Suprapubic skin (tissue), 4 donors: ENCODE data around the gene CLEC5A. TPM values are rescaled to one million over a fixed set of nuclear protein-coding genes. Genes with fewer than 3 reads are reported as not detected.

ENCODE experiments used
- DNase-seq, 2 donors: peaks; one replicate each; pipeline ENCODE4 v3.0.0-alpha.2; 2019; ENCODE audit warnings: low spot score in 2 of 2
- H3K27ac ChIP-seq: fragments of 200-600 bp; sonication (generic); one replicate; pipeline ENCODE4 v1.5.1; 2019
- H3K27me3 ChIP-seq: fragments of 200-600 bp; sonication (generic); one replicate; pipeline ENCODE4 v1.5.1; 2019
- H3K36me3 ChIP-seq: fragments of 200-600 bp; sonication (generic); one replicate; pipeline ENCODE4 v1.5.1; 2019
- H3K4me1 ChIP-seq: fragments of 200-600 bp; sonication (generic); one replicate; pipeline ENCODE4 v1.5.1; 2019
- H3K4me3 ChIP-seq: fragments of 200-600 bp; sonication (generic); one replicate; pipeline ENCODE4 v1.5.1; 2019; ENCODE audit warnings: mild to moderate bottlenecking
- H3K9me3 ChIP-seq: fragments of 200-600 bp; sonication (generic); one replicate; pipeline ENCODE4 v1.5.1; 2019
- EP300 ChIP-seq: sonication (generic); formaldehyde crosslinking; IDR thresholded peaks from one replicate; pipeline ENCODE4 v1.6.1; 2017; ENCODE audit warnings: antibody characterized with exemption
- POLR2A ChIP-seq, 2 donors: fragments of 450-650 bp; IDR thresholded peaks; one replicate each; pipeline ENCODE4 v1.6.1; 2017; ENCODE audit warnings: antibody characterized with exemption in 2 of 2, mild to moderate bottlenecking in 2 of 2, moderate library complexity in 2 of 2
- POLR2AphosphoS5 ChIP-seq, 3 donors: sonication (generic); formaldehyde crosslinking; IDR thresholded peaks; one replicate each; pipeline ENCODE4 v1.6.1; 2017; ENCODE audit warnings: antibody characterized with exemption in 3 of 3
- WGBS: methylation state at CpG from one replicate; pipeline ENCODE4 v1.1.5; 2018; 5-methylcytosine and 5-hydroxymethylcytosine counted together
- total RNA-seq, 4 donors: library from RNA; depleted of rRNA; stranded (reverse); fragments of >200 nt; gene quantifications; one replicate each; pipeline ENCODE4 v1.1.0, GENCODE V29; 2016
- TF ChIP-seq, protein P1 (sequence below), 2 donors: fragments of 200-600 bp in 1 of 2; fragments of 450-650 bp in 1 of 2; sonication (generic) in 1 of 2; IDR thresholded peaks; one replicate each; pipeline ENCODE4 v1.5.1; 2016 to 2019; ENCODE audit warnings: antibody characterized with exemption in 2 of 2, mild to moderate bottlenecking in 1 of 2, moderate library complexity in 1 of 2

CLEC5A gene
- total RNA-seq, 4 donors from 2014 or later, result 2.2 to 5.4 (median 3.9) TPM

DNA sequence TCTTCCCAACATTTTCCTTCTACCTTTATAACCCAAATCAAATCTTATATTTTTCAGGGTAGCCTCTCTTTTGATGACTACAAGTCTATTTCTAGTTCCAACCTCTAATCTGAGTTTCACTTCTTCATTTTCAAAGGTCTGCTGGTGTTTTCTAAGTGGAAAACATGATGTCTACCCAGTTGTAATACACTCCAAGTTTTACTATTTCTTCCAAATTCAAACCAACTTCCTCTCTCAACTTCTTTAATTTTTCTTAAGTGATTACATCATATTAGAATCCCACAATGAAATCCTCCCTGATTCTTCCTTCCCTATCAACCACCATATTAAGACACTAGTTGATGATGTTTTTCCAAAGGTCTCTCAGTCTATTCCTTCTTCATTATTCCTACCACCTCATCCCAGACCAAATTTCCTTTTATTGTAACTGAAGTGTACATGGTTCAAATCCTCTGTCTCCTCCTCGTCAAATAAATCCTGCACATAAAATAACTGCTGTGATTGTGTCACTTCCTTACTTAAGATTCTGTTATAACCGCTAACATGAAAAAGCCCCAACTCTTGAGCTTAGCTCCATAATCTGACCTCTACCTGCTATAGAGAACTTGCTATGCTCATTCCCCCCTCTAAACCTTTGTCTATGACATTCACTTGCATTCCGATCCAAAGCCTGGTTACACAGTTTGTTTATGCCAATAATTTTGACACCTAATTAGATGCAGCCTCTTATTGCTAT lies 14.1 kb upstream of the CLEC5A start:
- 86% methylated on average over 3 of the region's 3 CpGs for WGBS
- Histone ChIP-seq H3K36me3 (no peaks in the 10 kb centered on the region), H3K4me1 (no peaks in the 10 kb centered on the region), H3K27me3 (no peaks in the 10 kb centered on the region), H3K4me3 (no peak overlapping the region), H3K9me3 (peaks cover 4% of the 10 kb centered on the region), H3K27ac (no peak overlapping the region)
- DNase-seq, result no peak
- TF ChIP-seq POLR2AphosphoS5 (IDR thresholded peaks at IDR 0.05) (no peak), EP300 (no peak)

DNA sequence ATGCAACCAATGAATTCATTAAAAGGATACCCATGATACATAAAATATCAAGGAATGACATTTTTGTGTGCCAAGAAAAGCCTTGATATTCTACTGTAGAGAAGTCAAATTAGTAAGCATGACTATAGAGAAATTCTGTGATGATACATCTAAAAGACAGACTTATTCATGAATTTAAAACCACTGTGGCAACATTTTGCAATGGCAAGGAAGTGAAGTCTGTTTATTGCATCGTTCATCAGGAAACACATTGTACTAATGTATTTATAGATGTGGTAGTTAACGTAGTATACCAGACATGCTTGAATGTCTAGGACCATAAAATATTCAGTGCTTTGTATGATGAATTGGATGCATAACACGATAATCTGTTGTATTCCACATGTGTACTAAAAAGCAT lies 9.3 kb upstream of the CLEC5A start:
- 62% methylated on average over 3 of the region's 3 CpGs for WGBS
- Histone ChIP-seq H3K27me3 (no peaks in the 10 kb centered on the region), H3K36me3 (no peaks in the 10 kb centered on the region), H3K27ac (no peak overlapping the region), H3K4me3 (no peak overlapping the region), H3K4me1 (no peaks in the 10 kb centered on the region), H3K9me3 (no peaks in the 10 kb centered on the region)
- TF ChIP-seq, protein P1, sequence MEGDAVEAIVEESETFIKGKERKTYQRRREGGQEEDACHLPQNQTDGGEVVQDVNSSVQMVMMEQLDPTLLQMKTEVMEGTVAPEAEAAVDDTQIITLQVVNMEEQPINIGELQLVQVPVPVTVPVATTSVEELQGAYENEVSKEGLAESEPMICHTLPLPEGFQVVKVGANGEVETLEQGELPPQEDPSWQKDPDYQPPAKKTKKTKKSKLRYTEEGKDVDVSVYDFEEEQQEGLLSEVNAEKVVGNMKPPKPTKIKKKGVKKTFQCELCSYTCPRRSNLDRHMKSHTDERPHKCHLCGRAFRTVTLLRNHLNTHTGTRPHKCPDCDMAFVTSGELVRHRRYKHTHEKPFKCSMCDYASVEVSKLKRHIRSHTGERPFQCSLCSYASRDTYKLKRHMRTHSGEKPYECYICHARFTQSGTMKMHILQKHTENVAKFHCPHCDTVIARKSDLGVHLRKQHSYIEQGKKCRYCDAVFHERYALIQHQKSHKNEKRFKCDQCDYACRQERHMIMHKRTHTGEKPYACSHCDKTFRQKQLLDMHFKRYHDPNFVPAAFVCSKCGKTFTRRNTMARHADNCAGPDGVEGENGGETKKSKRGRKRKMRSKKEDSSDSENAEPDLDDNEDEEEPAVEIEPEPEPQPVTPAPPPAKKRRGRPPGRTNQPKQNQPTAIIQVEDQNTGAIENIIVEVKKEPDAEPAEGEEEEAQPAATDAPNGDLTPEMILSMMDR (IDR thresholded peaks at IDR 0.05), result no peak
- TF ChIP-seq POLR2A (IDR thresholded peaks at IDR 0.05) (no peak), POLR2AphosphoS5 (IDR thresholded peaks at IDR 0.05) (no peak), EP300 (no peak)
- no peak for DNase-seq

DNA sequence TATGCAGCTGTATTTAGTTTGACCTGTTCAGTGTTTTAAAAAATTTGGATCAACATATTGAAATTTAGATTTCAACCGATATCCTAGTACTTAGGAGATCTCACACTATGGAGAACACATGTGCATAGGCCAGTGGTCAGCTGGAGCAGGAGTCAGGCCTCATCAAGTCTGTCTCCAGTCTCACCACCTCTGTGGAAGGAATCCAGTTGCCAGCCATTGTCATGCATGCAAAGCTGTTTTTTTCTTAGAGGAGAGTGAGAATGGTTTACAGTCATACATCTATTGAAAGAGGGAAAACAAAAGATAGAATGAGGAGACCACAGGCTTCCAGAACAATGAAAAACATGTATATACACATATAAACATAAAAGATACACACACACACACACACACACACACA lies 7.6 kb upstream of the CLEC5A start:
- 100% methylated on average over 1 of the region's 1 CpG for WGBS
- Histone ChIP-seq H3K4me3 (no peak overlapping the region), H3K9me3 (no peaks in the 10 kb centered on the region), H3K36me3 (no peaks in the 10 kb centered on the region), H3K27ac (no peak overlapping the region), H3K27me3 (no peaks in the 10 kb centered on the region), H3K4me1 (no peaks in the 10 kb centered on the region)
- TF ChIP-seq POLR2A (IDR thresholded peaks at IDR 0.05), result no peak
- TF ChIP-seq POLR2AphosphoS5 (IDR thresholded peaks at IDR 0.05), result no peak
- TF ChIP-seq EP300, result no peak
- TF ChIP-seq, protein P1 (IDR thresholded peaks at IDR 0.05), result no peak
- no peak for DNase-seq

- H3K4me3 ChIP-seq, result no peak overlapping the region
- DNase-seq, result no peak
- WGBS, result 100% methylated on average over 1 of the region's 1 CpG
Measured at GRCh38 chr7:141952461-141952860, 5.7 kb upstream of the CLEC5A start.

GRCh38 chr7:141950806-141951205 lies 4.0 kb upstream of the CLEC5A start:
- no peak overlapping the region for H3K27ac ChIP-seq
- no peak for DNase-seq
- H3K4me3 ChIP-seq, result no peak overlapping the region
- H3K9me3 ChIP-seq, result no peaks in the 10 kb centered on the region
- TF ChIP-seq, protein P1 (IDR thresholded peaks at IDR 0.05), result no peak
- TF ChIP-seq POLR2AphosphoS5 (IDR thresholded peaks at IDR 0.05), result no peak
- TF ChIP-seq POLR2A (IDR thresholded peaks at IDR 0.05), result no peak
- no peak for TF ChIP-seq EP300
- H3K36me3 ChIP-seq, result no peaks in the 10 kb centered on the region
- 90% methylated on average over 1 of the region's 1 CpG for WGBS
- H3K4me1 ChIP-seq, result no peaks in the 10 kb centered on the region
- H3K27me3 ChIP-seq, result no peaks in the 10 kb centered on the region

More at GRCh38 chr7:141952461-141952860, 5.7 kb upstream of the CLEC5A start:
- TF ChIP-seq EP300, result no peak
- TF ChIP-seq, protein P1 (IDR thresholded peaks at IDR 0.05), result no peak
- TF ChIP-seq POLR2A (IDR thresholded peaks at IDR 0.05), result no peak
- TF ChIP-seq POLR2AphosphoS5 (IDR thresholded peaks at IDR 0.05), result no peak
- Histone ChIP-seq H3K27me3 (no peaks in the 10 kb centered on the region), H3K9me3 (no peaks in the 10 kb centered on the region), H3K27ac (no peak overlapping the region), H3K36me3 (no peaks in the 10 kb centered on the region), H3K4me1 (no peaks in the 10 kb centered on the region)
